ENCODE results near the gene CASP8. TPM values are rescaled to one million over a fixed set of nuclear protein-coding genes. Genes with fewer than 3 reads are reported as not detected.

Gene CASP8
- total RNA-seq, result 10 to 100 TPM; 91.6 to 92.2 TPM

GRCh38 chr2:201260302-201260800, at the start of gene CASP8:
Gene CASP8, plus strand, starts transcription at chr2:201260536. Its CDS starts 5,951 bp downstream, at chr2:201266487.

Other genes with a start within 250 kb of the CASP8 start
- gene HYCC2, start 188.9 kb upstream of the CASP8 start, total RNA-seq, result 10 to 100 TPM; 29.3 to 29.7 TPM
- 100 to 1,000 TPM; 113 to 118 TPM for gene NDUFB3, start 188.5 kb upstream of the CASP8 start, total RNA-seq
- gene CFLAR, start 144.4 kb upstream of the CASP8 start, total RNA-seq, result 10 to 100 TPM; 85.3 to 93.5 TPM
- 10 to 100 TPM; 58.3 to 58.9 TPM for gene CASP10, start 77.4 kb upstream of the CASP8 start, total RNA-seq
- 1 to 10 TPM; 4.9 to 5.5 TPM for gene FLACC1, start 96.8 kb downstream of the CASP8 start, total RNA-seq
- gene TRAK2, start 190.9 kb downstream of the CASP8 start, total RNA-seq, result 10 to 100 TPM; 53.4 to 60.1 TPM
- 10 to 100 TPM; 31.3 to 38.7 TPM for gene STRADB, start 191.2 kb downstream of the CASP8 start, total RNA-seq